K562 (cell line): ENCODE results near the gene HBB. TPM values are rescaled to one million over a fixed set of nuclear protein-coding genes. Genes with fewer than 3 reads are reported as not detected.

Source experiments
- C11orf30 ChIP-seq: fragments of 450-650 bp; IDR thresholded peaks from 2 replicates; pipeline ENCODE4 v1.6.1; 2016; ENCODE audit warnings: low read depth, mild to moderate bottlenecking
- DNMT1 ChIP-seq: fragments of 450-650 bp; IDR thresholded peaks from 2 replicates; pipeline ENCODE4 v1.6.1; 2016; ENCODE audit warnings: antibody characterized with exemption, mild to moderate bottlenecking
- PHB2 ChIP-seq: fragments of 450-650 bp; IDR thresholded peaks from 2 replicates; pipeline ENCODE4 v1.6.1; 2017; ENCODE audit warnings: low read depth
- SMARCE1 ChIP-seq: fragments of 450-650 bp; IDR thresholded peaks from 2 replicates; pipeline ENCODE4 v1.7.1; 2016; ENCODE audit warnings: mild to moderate bottlenecking
- ZBTB40 ChIP-seq, 2 experiments: fragments of 450-650 bp in 1 of 2; sonication (generic) in 1 of 2; formaldehyde crosslinking in 1 of 2; IDR thresholded peaks; 2 replicates each; pipeline versions ENCODE4 v1.7.1 to v1.9.0; 2016 to 2022; ENCODE audit warnings: inconsistent platforms in 1 of 2, mild to moderate bottlenecking in 1 of 2, missing genetic modification reagents in 1 of 2
- ZFX ChIP-seq: sonication (generic); formaldehyde crosslinking; IDR thresholded peaks from 2 replicates; pipeline ENCODE4 v1.8.0; 2022; ENCODE audit warnings: mild to moderate bottlenecking, missing genetic modification reagents, moderate library complexity
- ZNF165 ChIP-seq: fragments of 250-450 bp; sonication (Bioruptor Pico); IDR thresholded peaks from 2 replicates; pipeline ENCODE4 v1.4.0; 2020; ENCODE audit warnings: borderline replicate concordance
- ZNF316 ChIP-seq: fragments of 450-650 bp; IDR thresholded peaks from 2 replicates; pipeline ENCODE4 v1.6.1; 2016
- ZNF639 ChIP-seq, 2 experiments: fragments of 200-800 bp in 1 of 2; sonication (Bioruptor generic) in 1 of 2; sonication (generic) in 1 of 2; formaldehyde crosslinking in 1 of 2; IDR thresholded peaks in 1 of 2; conservative IDR thresholded peaks in 1 of 2; 2 replicates each; pipeline versions ENCODE4 v1.5.0 to v1.6.1; 2016 to 2020; ENCODE audit warnings: missing compliant biosample characterization in 1 of 2, missing genetic modification characterization in 1 of 2, missing genetic modification reagents in 1 of 2
- ZNF717 ChIP-seq: fragments of 250-450 bp; sonication (Bioruptor Pico); IDR thresholded peaks from 2 replicates; pipeline ENCODE4 v1.5.0; 2021
- polyA plus RNA-seq, 8 experiments: library from polyadenylated mRNA; depleted of rRNA in 4 of 8; stranded (reverse) in 5 of 8; unstranded in 3 of 8; fragments of >200 nt; fragmentation: Nextera tagmentation in 2 of 8; fragmentation: Illumina TruSeq in 1 of 8; extraction: Ambion mirVana in 2 of 8; extraction: Trizol in 1 of 8; gene quantifications; 2 replicates each; pipeline versions ENCODE4 v1.2.1 to v1.2.3, GENCODE V29; 2011 to 2014; ENCODE audit warnings: inconsistent platforms in 1 of 8, missing spikeins in 1 of 8
- total RNA-seq, 7 experiments: library from RNA; depleted of rRNA in 6 of 7; stranded (reverse); fragments of >200 nt in 6 of 7; fragmentation: Illumina TruSeq in 2 of 7; extraction: Trizol in 2 of 7; gene quantifications; 2 replicates each; pipeline versions ENCODE4 v1.2.1 to v1.2.3, GENCODE V29; 2011 to 2021; ENCODE audit warnings: low replicate concordance in 1 of 7

HBB gene
- total and polyA plus RNA-seq, 9 of the 15 experiments (the other 6 are each of a cell fraction or from before 2014, with no cell fraction given): 0.33 to 3.4 (median 1.2) TPM; not detected in 2

GRCh38 chr11:5235364-5236095, 8.7 kb upstream of the HBB start (continued):
- TF ChIP-seq ZNF639 (CRISPR knock-in tag; conservative IDR thresholded peaks at IDR 0.05 in 1 of 2, IDR thresholded peaks at IDR 0.05 in 1 of 2): 0 out of 4 replicates have a peak, but pooled peaks of 1 of the 2 experiments have one; percentile 7
- TF ChIP-seq ZBTB40 (IDR thresholded peaks at IDR 0.05): peak; percentile 38; the same call in 1 of the 2 replicates
- no peak for TF ChIP-seq ZBTB40 (CRISPR knock-in tag; IDR thresholded peaks at IDR 0.05)
- TF ChIP-seq PHB2: 0 out of 2 replicates have a peak, but pooled peaks have one; percentile 61
- TF ChIP-seq SMARCE1: peak; percentile 60; the same call in 1 of the 2 replicates
- TF ChIP-seq ZFX (CRISPR knock-in tag): no peak
- peak; percentile 83 for TF ChIP-seq ZNF316
- no peak for TF ChIP-seq ZNF165 (CRISPR knock-in tag)
- peak; percentile 65 for TF ChIP-seq C11orf30
- no peak for TF ChIP-seq ZNF717 (CRISPR knock-in tag)
- peak; percentile 37; the same call in 1 of the 2 replicates for TF ChIP-seq DNMT1
